ENCODE results near the gene ZNF135. TPM values are rescaled to one million over a fixed set of nuclear protein-coding genes. Genes with fewer than 3 reads are reported as not detected.

Gene ZNF135
- total and polyA plus RNA-seq, 2 donors (not counting 3 experiments of a cell fraction or from before 2014, with no cell fraction given): 1.2 to 1.5 TPM

DNA sequence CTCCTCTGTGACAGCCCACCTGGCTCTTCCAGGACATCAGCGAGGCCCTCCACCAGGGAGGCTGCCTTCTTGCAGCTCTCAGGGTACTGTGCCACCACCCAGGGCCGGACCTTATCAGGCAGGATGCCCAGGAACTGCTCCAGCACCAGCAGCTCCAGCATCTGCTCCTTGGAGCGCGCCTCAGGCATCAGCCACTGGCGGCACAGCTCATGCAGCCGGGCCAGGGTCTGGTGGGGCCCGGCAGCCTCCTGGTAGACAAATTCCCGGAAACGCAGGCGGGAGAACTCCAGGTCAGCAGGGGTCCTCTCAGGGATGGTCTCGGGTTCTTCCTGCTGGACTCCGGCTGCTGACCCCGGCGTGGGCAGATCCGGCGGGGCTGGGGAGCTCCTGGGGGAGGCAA, 30.8 kb downstream of the ZNF135 start:
- Histone ChIP-seq H3K4me3 (replicated peaks in 1 of 3; ENCODE audit: insufficient read depth in 1 of 3, low read depth in 1 of 3, low read length in 3 of 3) (no peak overlapping the region), H3K27me3 (ENCODE audit: control insufficient read depth in 2 of 2, insufficient read depth in 2 of 2, low read length in 2 of 2) (no peaks in the 10 kb centered on the region), H3K79me2 (ENCODE audit: control insufficient read depth, insufficient read depth, low read length) (no peaks in the 10 kb centered on the region), H3K4me1 (ENCODE audit: control insufficient read depth, extremely low read depth, insufficient read depth, low read length) (no peaks in the 10 kb centered on the region), H3K9ac (replicated peaks; ENCODE audit: extremely low read depth, insufficient read depth, low read length) (no peak overlapping the region), H3K4me2 (ENCODE audit: insufficient read depth, low read length) (no peak overlapping the region), H4K20me1 (replicated peaks; ENCODE audit: control insufficient read depth, extremely low read depth, insufficient read depth, low read length) (no peaks in the 10 kb centered on the region), H3K36me3 (ENCODE audit: control insufficient read depth in 2 of 2, extremely low read depth in 1 of 2, insufficient read depth in 2 of 2, low read length in 2 of 2) (no peaks in the 10 kb centered on the region), H3K27ac (ENCODE audit: insufficient read depth, low read depth, low read length) (no peak overlapping the region), H3K9me1 (replicated peaks; ENCODE audit: control insufficient read depth, extremely low read depth, insufficient read depth, low read length) (no peaks in the 10 kb centered on the region), H3K9me3 (replicated peaks; ENCODE audit: control insufficient read depth, insufficient read depth, low read length) (no peaks in the 10 kb centered on the region), H2AFZ (ENCODE audit: low read depth, low read length) (no peak overlapping the region)
- CTCF ChIA-PET: no interaction called here
- no peak for FAIRE-seq
- intact Hi-C loops (cut with micrococcal nuclease) (loop anchor here (10.0 kb wide), 1 partner anchor 65 kb away; the partner anchor contains the start of gene ZNF329), dilution Hi-C loops (cut with MboI; ENCODE audit: extremely low pct_ligation_motif_present, low sequenced_read_pairs) (no loop called here)
- no peak for DNase-seq (ENCODE audit: low read depth, low spot score)
- POLR2A ChIA-PET: no interaction called here
- BruUV-seq (replicated peaks): no TSS peak
- TF ChIP-seq, protein P1, sequence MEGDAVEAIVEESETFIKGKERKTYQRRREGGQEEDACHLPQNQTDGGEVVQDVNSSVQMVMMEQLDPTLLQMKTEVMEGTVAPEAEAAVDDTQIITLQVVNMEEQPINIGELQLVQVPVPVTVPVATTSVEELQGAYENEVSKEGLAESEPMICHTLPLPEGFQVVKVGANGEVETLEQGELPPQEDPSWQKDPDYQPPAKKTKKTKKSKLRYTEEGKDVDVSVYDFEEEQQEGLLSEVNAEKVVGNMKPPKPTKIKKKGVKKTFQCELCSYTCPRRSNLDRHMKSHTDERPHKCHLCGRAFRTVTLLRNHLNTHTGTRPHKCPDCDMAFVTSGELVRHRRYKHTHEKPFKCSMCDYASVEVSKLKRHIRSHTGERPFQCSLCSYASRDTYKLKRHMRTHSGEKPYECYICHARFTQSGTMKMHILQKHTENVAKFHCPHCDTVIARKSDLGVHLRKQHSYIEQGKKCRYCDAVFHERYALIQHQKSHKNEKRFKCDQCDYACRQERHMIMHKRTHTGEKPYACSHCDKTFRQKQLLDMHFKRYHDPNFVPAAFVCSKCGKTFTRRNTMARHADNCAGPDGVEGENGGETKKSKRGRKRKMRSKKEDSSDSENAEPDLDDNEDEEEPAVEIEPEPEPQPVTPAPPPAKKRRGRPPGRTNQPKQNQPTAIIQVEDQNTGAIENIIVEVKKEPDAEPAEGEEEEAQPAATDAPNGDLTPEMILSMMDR (IDR thresholded peaks at IDR 0.05; ENCODE audit: extremely low read depth in 1 of 2, insufficient read depth in 1 of 2, low read depth in 1 of 2, low read length in 2 of 2): no peak
- TF ChIP-seq JUN (IDR thresholded peaks at IDR 0.05; ENCODE audit: borderline replicate concordance, insufficient read depth, insufficient read length, low read depth): no peak
- no peak for TF ChIP-seq FOS (IDR thresholded peaks at IDR 0.05; ENCODE audit: borderline replicate concordance, insufficient read depth, low read length)
- TF ChIP-seq, protein P2, sequence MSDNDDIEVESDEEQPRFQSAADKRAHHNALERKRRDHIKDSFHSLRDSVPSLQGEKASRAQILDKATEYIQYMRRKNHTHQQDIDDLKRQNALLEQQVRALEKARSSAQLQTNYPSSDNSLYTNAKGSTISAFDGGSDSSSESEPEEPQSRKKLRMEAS (IDR thresholded peaks at IDR 0.05; ENCODE audit: insufficient read depth, insufficient read length): no peak
- TF ChIP-seq GATA2 (IDR thresholded peaks at IDR 0.05; ENCODE audit: insufficient read depth, insufficient read length, low read depth, low read length): no peak
- no peak for TF ChIP-seq MYC (IDR thresholded peaks at IDR 0.05; ENCODE audit: low read depth, low read length)
- TF ChIP-seq POLR2AphosphoS5 (IDR thresholded peaks at IDR 0.05; ENCODE audit: insufficient read depth, low read depth, low read length): no peak
- no peak for TF ChIP-seq POLR2A (IDR thresholded peaks at IDR 0.05; ENCODE audit: low read depth, low read length)
- TF ChIP-seq EZH2 (IDR thresholded peaks at IDR 0.05; ENCODE audit: borderline replicate concordance, low read depth, low read length, severe bottlenecking): no peak
